Retina (tissue), 1 donor: ENCODE data around the gene PDE10A.

Experiments
- DNase-seq: peaks from one replicate; pipeline ENCODE4 v3.0.0-alpha.2; 2016

PDE10A gene

GRCh38 chr6:165325609-165326008, 337.4 kb downstream of the PDE10A start:
- no peak for DNase-seq

DNA sequence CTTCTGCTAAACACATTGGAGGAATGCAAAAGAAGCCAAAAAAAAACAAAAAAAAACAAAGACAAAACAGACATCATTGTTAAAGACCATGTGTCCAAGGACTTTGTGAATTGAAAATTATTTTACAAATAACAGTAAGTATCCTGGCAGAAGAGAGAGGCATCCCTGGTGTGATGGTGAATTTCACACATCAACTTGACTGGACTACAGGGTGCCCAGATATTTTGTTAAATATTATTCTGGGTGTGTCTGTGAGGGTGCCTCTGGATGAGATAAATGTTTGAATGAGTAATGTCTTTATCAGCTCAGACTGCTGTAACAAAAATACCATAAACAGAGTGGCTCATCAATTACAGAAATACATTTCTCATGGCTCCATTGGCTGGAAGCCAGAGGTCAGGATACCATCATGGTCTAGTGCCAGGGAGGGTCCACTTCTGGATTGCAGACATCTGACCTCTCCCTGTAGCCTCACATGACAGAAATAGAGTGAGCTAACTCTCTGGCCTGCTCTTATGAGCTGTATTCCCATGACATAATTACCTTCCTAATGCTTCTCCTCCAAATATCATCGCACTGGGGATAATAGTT, 341.4 kb downstream of the PDE10A start:
- no peak for DNase-seq

DNA sequence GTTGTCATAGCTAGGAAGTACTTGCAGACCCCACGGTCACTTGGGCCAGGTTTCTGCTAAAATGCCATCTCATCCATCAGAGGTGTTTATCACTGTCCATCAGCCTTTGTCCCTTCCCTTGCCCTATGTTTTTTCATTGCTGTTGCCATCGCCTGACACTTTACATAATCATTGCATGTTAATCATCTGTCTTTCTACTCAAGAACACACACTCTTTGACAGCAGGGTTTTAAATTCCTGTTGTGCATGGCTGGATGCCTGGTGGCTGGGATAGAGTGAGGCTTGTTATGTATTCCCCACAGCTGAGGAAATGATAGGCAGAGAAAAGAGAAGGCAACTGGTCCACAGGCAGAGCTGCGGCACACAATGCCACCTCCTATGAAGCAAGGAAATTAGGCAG, 341.9 kb downstream of the PDE10A start:
- DNase-seq: no peak

DNA sequence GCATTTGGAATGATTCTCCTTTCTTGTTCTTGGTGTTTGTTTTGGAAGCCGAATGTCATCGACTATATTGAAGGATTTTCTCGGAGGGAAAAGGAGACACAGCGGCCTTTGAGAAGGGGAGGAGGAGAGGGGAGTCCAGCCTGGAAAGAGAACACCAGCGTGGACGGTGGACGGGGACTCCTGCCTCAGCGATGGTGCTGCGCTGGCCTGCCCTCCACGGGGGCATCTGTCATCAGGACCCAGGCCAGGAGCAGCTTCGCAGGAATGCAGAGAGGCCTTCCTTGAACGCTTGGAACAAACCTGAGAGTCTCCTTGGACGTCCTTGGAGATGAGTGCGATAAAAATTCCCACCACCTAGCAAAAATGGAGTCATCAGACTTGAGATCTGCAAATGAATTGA, 345.3 kb downstream of the PDE10A start:
- no peak for DNase-seq

DNA sequence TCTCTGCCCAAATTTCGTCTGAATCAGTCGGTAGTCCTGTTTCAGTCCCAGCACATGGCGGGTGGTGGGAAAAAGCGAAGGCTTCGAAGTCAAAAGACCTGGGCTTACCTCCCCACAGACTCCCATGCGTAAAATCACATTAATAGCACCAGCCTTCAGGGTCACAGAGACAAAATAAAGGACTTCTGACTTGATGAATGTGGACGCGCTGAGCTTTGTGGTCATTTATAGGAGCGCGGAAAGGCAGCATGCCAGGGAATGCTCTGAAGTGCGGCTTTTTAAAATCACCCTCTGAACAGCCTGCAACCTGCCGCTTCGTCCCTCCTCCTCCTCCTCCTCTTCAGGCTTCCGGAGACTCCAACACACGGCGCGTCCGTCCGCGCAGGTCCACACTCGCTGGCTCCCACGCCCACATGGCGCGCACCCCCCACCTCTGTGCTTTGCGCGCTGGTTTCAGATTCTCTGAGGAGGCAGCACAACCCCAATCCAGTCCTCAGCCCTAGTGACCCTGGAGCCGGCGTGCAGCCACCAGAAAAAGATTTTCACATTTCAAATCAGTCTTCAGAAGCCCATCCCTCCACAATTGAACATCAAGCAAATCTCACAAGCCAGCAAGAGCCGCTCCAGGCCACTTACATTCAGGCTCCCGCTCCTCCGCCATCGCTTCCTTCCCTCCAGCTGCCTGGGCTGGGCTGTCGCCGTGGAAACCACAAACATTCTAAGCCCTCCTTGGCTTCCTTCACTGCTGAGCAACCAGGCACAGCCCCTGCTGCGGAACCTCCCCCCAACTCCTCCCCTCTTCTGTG, 353.9 kb downstream of the PDE10A start, which contains the start of gene C6orf118:
TSS of gene C6orf118 (minus strand) at position 680 of the 806 bp plus-strand sequence. CDS start at position 661, 19 bp downstream.
- DNase-seq: peak; percentile 94

DNA sequence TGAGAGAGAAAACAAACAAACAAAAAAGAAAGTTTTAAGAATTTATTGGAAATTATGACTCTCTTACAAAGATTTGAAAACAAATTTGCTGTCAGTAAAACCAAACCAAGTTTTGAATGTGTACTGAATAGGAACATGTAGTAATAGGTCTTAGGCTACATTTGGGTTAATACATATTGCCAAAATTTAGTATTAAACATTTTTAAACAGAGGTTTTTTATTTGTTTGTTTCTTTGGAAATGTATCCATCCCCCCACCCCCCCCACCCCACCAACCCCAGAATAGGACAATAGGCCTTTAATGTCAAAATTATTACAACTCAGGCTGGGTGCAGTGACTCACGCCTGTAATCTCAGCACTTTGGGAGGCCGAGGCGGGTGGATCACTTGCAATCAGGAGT, 356.1 kb downstream of the PDE10A start:
- no peak for DNase-seq

DNA sequence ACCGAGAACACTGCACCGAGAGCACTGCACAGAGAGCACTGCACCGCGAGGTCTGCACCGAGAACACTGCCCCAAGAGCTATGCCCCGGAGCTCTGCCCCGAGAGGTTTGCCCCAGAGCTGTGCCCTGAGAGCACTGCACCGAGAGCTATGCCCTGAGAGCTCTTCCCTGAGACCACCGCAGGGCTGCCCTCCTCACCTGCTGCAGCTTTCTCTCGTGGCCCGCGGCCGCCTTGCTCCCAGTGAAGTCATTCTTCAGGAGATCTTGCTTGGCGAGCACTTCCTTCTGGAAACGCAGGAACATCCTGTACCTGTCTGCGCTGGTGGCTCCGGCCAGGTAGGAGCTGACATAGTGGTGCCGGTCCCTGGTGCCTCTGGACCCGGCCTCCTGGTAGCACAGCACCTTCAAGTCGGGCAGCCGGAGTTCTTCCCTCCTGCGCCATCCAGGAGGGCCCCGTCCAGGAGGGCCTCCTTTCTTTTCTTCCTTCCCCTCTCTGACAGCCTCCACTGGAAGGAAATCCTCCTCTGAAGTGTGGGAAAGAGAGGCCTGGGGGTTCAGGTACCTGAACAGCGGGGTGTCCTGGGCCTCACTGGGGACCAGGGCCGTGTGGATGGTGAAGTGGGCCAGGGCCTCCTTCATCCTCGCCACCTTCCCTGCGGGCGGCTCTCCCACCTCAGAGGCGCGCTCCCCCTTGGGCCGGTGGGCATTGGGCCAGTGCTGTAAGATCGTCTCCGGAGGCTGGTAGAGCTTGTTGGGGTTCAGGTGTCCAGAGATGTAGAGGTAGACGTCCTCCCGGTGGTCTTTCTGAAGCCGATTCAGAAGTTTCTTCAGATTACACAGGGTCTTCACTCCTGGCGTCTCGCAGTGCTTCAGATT, 361.4 kb downstream of the PDE10A start:
- DNase-seq: no peak

GRCh38 chr6:165300422-165300936, 362.6 kb downstream of the PDE10A start:
- no peak for DNase-seq

DNA sequence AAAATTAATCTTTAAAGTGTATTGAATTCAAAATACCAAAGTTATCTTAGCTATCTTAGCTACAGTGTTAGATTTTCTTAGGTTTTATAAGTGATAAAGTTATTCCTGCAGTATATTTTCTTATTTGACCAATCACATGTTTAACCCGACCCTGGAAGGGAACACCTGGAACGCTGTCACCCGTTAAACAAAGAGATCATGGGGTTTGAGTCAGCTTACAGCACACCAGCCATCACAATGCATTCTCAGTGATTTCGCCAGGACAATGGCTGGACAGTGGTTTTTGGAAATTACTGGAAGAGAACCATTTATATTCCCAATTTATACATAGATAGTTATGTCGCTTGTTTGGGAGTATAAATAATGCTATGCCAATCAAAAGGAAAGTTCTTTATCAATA, 364.2 kb downstream of the PDE10A start:
- DNase-seq: no peak

GRCh38 chr6:165298402-165298801, 364.6 kb downstream of the PDE10A start:
- no peak for DNase-seq

DNA sequence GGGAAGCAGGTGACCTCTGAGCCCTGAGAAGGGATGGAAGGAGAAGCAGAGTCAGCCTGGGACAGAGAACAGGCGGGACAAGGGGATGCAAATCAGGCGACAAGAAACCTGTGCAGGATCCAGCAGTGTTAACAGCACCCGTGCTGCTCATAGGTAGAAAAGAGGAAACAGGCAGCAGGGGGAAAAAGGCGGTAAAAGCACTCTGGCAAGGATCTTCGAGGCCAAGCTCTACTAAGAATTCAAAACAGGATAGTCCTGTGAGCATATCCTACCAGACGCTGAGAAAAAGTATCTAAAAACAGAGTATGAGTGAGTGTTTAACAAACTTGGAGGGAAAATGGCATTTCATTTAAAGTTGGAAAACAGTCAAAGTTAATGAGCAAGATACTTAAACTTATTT, 370.4 kb downstream of the PDE10A start:
- no peak for DNase-seq
